NCI-H2029 treated with DMSO at 0.1 percent for 48 hours (cell line): Measurements from ENCODE around the gene PRXL2B.
"Not testable (repeated sequence)": the region's sequence is repeated elsewhere in the genome, so short reads cannot be mapped to it uniquely, and the experiment has no call there.

Source experiments
- DNase-seq: peaks from one replicate; lab custom pipeline; 2025; lab: John Stamatoyannopoulos, UW

PRXL2B gene

DNA sequence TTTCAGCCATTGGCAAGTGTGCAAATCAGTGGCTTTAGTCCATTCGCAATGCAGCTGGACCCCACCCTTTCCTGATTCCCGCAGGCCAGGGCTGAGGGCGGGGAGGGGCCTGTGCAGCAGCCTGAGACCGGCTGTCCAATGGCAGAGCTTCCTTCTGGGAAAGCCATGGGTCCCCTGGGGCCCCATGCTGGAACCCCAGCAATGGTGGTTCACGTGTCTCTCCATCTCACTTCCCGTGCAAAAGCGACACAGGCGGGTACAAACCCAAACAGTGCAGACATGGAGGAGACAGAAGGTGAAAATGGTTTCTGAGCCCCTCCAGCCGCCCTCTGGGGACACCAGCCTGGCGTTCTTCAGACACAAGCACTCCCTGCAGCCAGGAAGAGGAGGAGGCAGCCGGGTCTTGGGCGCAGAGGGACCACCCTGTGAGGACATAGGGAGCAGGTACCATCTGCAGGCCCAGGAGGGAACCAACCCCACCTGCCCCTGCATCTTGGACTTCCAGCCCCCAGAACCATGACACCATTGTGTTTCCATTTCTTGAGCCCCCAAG, 36.2 kb upstream of the PRXL2B start:
- not testable (repeated sequence) for DNase-seq

DNA sequence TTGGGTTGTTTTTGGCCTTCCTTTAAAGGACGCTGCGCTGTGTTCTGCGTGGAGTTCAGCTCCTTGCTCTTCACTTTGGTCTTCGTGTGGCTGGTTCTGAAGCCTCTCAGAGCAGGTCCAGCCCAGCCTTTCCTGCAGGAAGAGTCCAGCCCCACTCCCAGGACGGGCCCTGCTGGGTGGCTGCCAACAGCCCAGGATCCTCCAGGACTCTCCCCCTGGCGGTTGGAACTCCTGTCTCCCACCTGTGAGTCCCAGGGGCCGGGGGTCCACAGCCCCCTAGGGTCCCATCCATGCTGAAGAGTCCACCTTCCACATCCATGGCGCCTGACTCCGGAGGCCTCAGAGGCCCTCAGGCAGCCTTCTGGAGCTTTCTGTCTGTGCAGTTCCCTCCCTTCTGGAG, 35.0 kb upstream of the PRXL2B start:
- DNase-seq: not testable (repeated sequence)

GRCh38 chr1:2552189-2552588, 34.4 kb upstream of the PRXL2B start:
- no peak for DNase-seq

DNA sequence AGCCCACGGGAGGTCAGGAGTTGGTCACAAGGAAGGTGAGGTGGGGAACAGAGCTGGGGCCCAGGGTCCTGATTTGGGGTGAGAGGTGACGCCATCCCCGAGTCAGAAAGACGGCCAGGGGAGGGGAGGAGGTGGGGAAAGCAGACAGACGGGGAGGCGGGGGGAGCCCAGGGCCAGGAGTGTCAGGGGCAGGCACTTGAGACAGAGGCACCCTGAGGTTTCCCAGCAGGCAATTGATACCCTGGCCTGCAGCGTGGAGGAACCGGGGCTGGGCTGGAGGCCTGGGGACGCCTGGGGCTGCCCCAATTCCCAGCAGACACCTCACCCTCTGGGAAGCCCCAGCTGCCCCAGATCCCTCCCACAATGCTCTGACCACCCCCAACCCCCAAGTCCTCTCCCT, 33.5 kb upstream of the PRXL2B start:
- not testable (repeated sequence) for DNase-seq

GRCh38 chr1:2553871-2554620, 32.5 kb upstream of the PRXL2B start:
- no peak for DNase-seq

- no peak for DNase-seq
These were observed 31.8 kb upstream of the PRXL2B start for GRCh38 chr1:2554621-2555387.

DNA sequence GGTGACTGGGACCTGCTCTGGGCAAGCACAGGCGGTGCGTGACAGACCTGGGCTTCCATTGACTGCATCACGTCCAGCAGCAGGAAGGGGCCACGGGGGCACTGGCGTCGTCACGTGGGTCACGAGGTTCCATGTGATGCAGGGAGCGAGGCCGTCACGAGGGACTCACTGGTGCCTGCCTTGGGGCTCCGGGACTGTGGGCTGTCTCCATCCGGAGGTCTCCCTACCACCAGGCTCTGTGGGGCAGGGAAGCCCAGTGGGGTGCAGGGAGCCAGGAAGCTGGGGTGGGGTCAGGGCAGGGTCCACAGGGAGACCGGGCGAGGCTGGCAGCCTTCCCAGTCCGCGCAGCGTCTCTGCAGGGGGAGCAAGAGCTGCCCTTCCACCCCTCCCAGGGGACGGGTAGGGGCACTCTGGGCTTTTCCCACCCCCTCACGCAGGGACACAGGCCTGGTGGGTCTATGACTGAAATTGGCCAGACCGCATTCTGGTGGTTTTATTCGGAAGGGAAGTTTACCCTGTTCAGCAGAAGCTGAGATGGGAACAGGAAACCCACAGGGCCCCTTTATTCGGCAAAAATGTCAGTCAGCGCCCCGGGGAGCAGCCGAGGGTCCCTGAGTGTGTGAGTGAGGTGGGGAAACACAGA, 30.8 kb upstream of the PRXL2B start:
- no peak for DNase-seq

DNA sequence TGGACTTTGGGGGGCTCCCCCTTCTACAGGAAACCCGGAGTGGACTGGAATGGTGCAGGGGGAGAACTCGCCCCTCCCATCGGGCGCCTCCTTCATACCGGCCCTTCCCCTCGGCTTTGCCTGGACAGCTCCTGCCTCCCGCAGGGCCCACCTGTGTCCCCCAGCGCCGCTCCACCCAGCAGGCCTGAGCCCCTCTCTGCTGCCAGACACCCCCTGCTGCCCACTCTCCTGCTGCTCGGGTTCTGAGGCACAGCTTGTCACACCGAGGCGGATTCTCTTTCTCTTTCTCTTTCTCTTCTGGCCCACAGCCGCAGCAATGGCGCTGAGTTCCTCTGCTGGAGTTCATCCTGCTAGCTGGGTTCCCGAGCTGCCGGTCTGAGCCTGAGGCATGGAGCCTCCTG, 30.3 kb upstream of the PRXL2B start, which contains the start of gene TNFRSF14:
TNFRSF14 (plus strand) TSS at position 95 of the 401 bp plus-strand sequence; CDS start at position 389, 294 bp downstream.
- no peak for DNase-seq

- no peak for DNase-seq
These were observed 29.7 kb upstream of the PRXL2B start for GRCh38 chr1:2556678-2557481.

DNA sequence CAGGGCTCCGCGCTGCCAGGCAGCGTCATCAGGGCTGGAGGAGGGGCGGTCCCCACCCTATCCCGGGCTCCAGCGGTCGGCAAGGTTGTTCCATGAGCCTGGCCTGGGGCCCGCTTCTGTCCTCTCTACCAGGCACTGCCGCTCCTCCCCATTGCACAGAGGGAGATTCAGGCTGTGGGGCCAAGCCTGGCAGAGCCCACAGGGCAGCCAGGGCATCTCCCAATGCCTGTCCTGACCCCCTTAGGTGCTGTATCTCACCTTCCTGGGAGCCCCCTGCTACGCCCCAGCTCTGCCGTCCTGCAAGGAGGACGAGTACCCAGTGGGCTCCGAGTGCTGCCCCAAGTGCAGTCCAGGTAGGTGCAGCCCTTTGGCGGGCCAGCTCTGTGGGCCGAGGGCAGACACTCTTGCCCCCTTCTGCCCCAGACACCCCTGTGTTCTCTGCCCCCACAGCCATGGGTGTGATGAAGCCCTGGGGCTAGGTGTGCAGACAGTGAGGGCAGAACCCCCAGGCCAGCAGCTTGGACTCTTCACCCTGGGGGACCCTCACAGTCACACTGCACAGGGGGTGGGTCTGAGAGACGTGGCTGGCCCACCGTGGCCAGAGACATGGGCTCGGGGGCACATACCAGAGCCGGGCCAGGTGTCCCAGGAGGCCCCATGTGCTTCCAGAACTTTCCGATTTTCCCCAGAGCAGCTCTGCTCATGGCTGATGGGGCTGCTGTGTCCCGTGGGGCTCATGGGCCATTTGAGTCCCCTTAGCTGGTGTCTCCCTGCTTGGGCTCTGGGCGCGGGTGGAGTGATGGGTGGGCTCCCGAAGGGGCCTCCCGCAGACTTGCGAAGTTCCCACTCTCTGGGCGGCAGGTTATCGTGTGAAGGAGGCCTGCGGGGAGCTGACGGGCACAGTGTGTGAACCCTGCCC, 28.8 kb upstream of the PRXL2B start:
- DNase-seq: no peak

DNA sequence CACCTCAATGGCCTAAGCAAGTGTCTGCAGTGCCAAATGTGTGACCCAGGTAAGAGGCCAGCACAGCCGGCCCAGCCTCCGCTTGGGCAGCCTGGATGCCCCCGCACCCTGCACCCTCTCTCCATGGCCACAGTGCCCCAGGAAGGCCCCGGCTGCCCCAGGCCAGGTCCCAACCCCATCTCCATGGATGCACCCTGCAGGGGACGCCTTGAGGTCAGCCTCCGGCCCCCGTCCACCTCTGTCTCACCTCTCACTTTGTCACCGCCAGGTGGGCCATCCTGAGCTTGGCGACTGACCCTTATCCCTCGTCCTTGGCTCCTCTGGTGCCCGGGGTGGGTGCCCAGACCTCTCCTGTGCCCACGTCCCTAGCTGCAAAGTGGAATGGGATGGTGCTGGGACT, 28.2 kb upstream of the PRXL2B start:
- DNase-seq: no peak

- DNase-seq: no peak
These were observed 27.7 kb upstream of the PRXL2B start for GRCh38 chr1:2558861-2559260.

DNA sequence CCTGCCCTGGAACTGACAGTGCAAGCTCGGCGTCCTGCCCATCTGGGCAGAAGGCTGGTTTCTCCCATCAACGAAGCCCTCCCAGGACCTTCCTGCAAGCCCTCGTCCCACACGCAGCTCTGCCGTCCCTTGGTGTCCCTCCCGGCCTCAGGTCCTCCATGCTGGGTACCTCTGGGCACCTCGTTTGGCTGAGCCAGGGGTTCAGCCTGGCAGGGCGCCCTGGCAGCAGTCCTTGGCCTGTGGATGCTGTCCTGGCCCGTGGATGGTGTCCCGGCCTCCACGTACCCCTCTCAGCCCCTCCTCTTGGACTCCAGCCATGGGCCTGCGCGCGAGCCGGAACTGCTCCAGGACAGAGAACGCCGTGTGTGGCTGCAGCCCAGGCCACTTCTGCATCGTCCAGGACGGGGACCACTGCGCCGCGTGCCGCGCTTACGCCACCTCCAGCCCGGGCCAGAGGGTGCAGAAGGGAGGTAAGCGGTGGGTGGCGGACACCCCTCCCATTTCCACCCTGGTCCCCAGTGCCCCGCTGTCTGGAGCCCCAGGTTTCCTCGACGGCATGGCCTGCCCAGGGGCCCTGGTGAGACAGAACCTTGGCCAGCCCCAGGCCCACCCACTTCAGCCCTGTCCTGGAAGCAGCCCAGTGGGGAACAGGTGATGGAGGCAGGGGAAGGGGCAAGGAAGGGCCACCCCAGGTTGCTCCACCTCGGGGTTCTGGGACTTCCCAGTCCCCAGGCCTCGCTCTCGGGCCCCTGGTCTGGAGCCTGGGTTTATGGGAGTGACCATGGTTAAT, 26.9 kb upstream of the PRXL2B start:
- DNase-seq: no peak

- DNase-seq: no peak
These were observed 26.1 kb upstream of the PRXL2B start for GRCh38 chr1:2560299-2561073.

- DNase-seq: no peak
These were observed 25.1 kb upstream of the PRXL2B start for GRCh38 chr1:2561446-2561845.

DNA sequence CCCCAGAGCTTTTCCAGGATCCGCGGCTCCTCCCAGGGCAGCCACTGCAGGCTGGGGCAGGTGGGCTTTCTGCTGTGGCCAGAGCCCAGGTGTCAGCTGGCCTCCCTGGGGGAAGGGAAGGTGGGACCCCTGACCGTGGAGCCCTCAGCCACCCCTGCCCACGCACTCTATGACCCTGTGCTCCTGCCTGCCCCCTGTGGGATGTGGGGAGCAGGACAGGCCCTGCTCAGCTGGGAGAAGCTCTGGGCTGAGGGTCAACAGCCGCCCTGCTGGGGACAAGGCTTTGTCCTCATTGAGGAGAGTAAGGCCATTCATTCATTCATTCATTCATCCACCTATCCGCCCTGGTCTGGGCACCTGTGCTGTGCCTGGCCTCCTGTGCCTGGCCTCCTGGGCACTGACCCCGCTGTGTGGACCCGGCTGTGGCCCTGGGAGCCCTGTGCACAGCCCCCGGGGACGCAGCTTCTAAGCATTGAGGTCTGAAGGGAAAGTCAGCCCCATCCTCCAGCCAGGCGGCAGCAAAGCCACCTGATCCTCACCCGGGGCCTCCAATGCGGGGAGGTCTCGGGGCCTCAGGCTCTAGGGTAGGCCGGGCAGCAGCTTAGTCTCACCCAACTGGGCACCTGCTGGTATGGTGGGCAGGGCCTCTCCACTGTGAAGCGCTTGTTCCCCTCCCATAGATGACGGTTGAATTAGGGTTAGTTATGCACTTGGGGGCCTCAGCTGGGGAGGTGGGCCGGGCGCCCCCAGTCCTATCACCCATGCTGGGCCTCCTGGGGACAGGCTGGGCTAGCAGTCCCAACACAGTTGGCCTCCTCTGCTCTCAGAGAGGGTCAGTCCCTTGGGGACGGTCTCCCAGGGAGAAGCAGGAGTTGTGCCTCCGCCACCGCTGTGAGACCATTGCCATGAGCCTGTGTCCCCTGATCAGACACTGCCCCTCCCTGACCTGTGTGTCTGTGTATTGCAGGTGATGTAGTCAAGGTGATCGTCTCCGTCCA, 24.4 kb upstream of the PRXL2B start:
- no peak for DNase-seq

GRCh38 chr1:2563205-2563604, 23.4 kb upstream of the PRXL2B start:
- DNase-seq: no peak
